Karpas-422 (cell line): ENCODE results near the gene CENPP. TPM values are rescaled to one million over a fixed set of nuclear protein-coding genes. Genes with fewer than 3 reads are reported as not detected.

Source experiments
- DNase-seq: peaks from one replicate; pipeline ENCODE4 v3.0.0-alpha.2; 2015
- H2AFZ ChIP-seq: fragments of 200-600 bp; sonication (generic); 2 replicates; pipeline ENCODE4 v1.6.1; 2014; ENCODE audit warnings: antibody characterized with exemption, low read length, mixed read lengths
- H3K27ac ChIP-seq: fragments of 200-600 bp; sonication (generic); 2 replicates; pipeline ENCODE4 v1.5.1; 2014; ENCODE audit warnings: mild to moderate bottlenecking, low read length, moderate library complexity
- H3K27me3 ChIP-seq: fragments of 200-600 bp; sonication (generic); 2 replicates; pipeline ENCODE4 v1.6.1; 2014; ENCODE audit warnings: low read length, mixed read lengths
- H3K36me3 ChIP-seq: fragments of 200-600 bp; sonication (generic); 2 replicates; pipeline ENCODE4 v1.6.1; 2014; ENCODE audit warnings: low read length, mixed read lengths; ENCODE audit not compliant: insufficient read depth
- H3K4me1 ChIP-seq: fragments of 200-600 bp; sonication (generic); 2 replicates; pipeline ENCODE4 v1.6.1; 2014; ENCODE audit warnings: mild to moderate bottlenecking, low read length, mixed read lengths
- H3K4me2 ChIP-seq: fragments of 200-600 bp; sonication (generic); 2 replicates; pipeline ENCODE4 v1.6.1; 2014; ENCODE audit warnings: low read length, low read depth, mild to moderate bottlenecking; ENCODE audit not compliant: poor library complexity, severe bottlenecking
- H3K4me3 ChIP-seq: fragments of 200-600 bp; sonication (generic); 2 replicates; pipeline ENCODE4 v1.5.1; 2014; ENCODE audit warnings: mild to moderate bottlenecking, antibody characterized with exemption, low read length, mixed read lengths
- H3K79me2 ChIP-seq: fragments of 200-600 bp; sonication (generic); 2 replicates; pipeline ENCODE4 v1.6.1; 2014; ENCODE audit warnings: mild to moderate bottlenecking, low read length, mixed read lengths
- H3K9ac ChIP-seq: fragments of 200-600 bp; sonication (generic); 2 replicates; pipeline ENCODE4 v1.6.0; 2014; ENCODE audit warnings: low read length
- H3K9me2 ChIP-seq: fragments of 200-600 bp; sonication (generic), shearing (Covaris generic); replicated peaks from 2 replicates; pipeline ENCODE4 v1.6.0; 2014; ENCODE audit warnings: mild to moderate bottlenecking, low read length, moderate library complexity; ENCODE audit not compliant: insufficient read depth
- H3K9me3 ChIP-seq: fragments of 300-700, 200-600 bp; sonication (generic); 2 replicates; pipeline ENCODE4 v1.6.1; 2014; ENCODE audit warnings: low read length, mixed read lengths
- H4K20me1 ChIP-seq: fragments of 200-600 bp; sonication (generic); 2 replicates; pipeline ENCODE4 v1.6.1; 2014; ENCODE audit warnings: mild to moderate bottlenecking, antibody characterized with exemption, low read length, low read depth; ENCODE audit not compliant: insufficient read depth
- total RNA-seq: library from RNA; depleted of rRNA; stranded (reverse); fragments of >200 nt; shearing (Covaris generic); gene quantifications from 2 replicates; pipeline ENCODE4 v1.2.3, GENCODE V29; 2014; ENCODE audit warnings: low replicate concordance

CENPP gene
- total RNA-seq, 1 experiment from 2014 or later: 12.6 TPM

- no peaks in the 10 kb centered on the region for H4K20me1 ChIP-seq
- H3K79me2 ChIP-seq: peaks cover 4% of the 10 kb centered on the region; the same call in 1 of the 2 replicates
- H3K27ac ChIP-seq: no peak overlapping the region
- H3K9me2 ChIP-seq: no peaks in the 10 kb centered on the region
- no peaks in the 10 kb centered on the region for H3K4me1 ChIP-seq
- no peaks in the 10 kb centered on the region for H3K9me3 ChIP-seq
- H3K9ac ChIP-seq: no peak overlapping the region
- no peak overlapping the region for H3K4me2 ChIP-seq
- no peaks in the 10 kb centered on the region for H3K36me3 ChIP-seq
- DNase-seq: no peak
- no peak overlapping the region for H2AFZ ChIP-seq
- no peak overlapping the region for H3K4me3 ChIP-seq
- no peaks in the 10 kb centered on the region for H3K27me3 ChIP-seq
Observed at GRCh38 chr9:92468206-92468605, 142.5 kb downstream of the CENPP start.

- no peaks in the 10 kb centered on the region for H3K36me3 ChIP-seq
- no peaks in the 10 kb centered on the region for H4K20me1 ChIP-seq
- no peak overlapping the region for H3K4me2 ChIP-seq
Observed at GRCh38 chr9:92474587-92474986, 148.8 kb downstream of the CENPP start.

GRCh38 chr9:92476962-92477361 lies 151.2 kb downstream of the CENPP start:
- H3K27ac ChIP-seq: no peak overlapping the region
- H3K9me2 ChIP-seq: no peaks in the 10 kb centered on the region
- no peaks in the 10 kb centered on the region for H3K9me3 ChIP-seq
- no peaks in the 10 kb centered on the region for H3K36me3 ChIP-seq
- no peak for DNase-seq
- H3K9ac ChIP-seq: no peak overlapping the region
- H3K4me3 ChIP-seq: no peak overlapping the region
- H3K4me2 ChIP-seq: no peak overlapping the region
- H3K79me2 ChIP-seq: peaks cover 4% of the 10 kb centered on the region; the same call in 1 of the 2 replicates
- peaks cover 6% of the 10 kb centered on the region; the same call in 1 of the 2 replicates for H3K4me1 ChIP-seq
- no peak overlapping the region for H2AFZ ChIP-seq
- H3K27me3 ChIP-seq: no peaks in the 10 kb centered on the region
- H4K20me1 ChIP-seq: no peaks in the 10 kb centered on the region

More at GRCh38 chr9:92474587-92474986, 148.8 kb downstream of the CENPP start:
- H3K4me1 ChIP-seq: no peaks in the 10 kb centered on the region
- H3K79me2 ChIP-seq: peaks cover 4% of the 10 kb centered on the region; the same call in 1 of the 2 replicates
- H3K9me2 ChIP-seq: no peaks in the 10 kb centered on the region
- no peak overlapping the region for H3K27ac ChIP-seq
- no peak overlapping the region for H2AFZ ChIP-seq
- H3K9ac ChIP-seq: no peak overlapping the region
- H3K4me3 ChIP-seq: no peak overlapping the region
- no peak for DNase-seq
- H3K9me3 ChIP-seq: no peaks in the 10 kb centered on the region
- no peaks in the 10 kb centered on the region for H3K27me3 ChIP-seq

GRCh38 chr9:92478783-92479182 lies 153.0 kb downstream of the CENPP start:
- no peak overlapping the region for H3K9ac ChIP-seq
- no peak overlapping the region for H2AFZ ChIP-seq
- H3K79me2 ChIP-seq: peaks cover 7% of the 10 kb centered on the region; the same call in 1 of the 2 replicates
- H3K4me3 ChIP-seq: no peak overlapping the region
- H3K4me2 ChIP-seq: no peak overlapping the region
- DNase-seq: no peak
- H4K20me1 ChIP-seq: no peaks in the 10 kb centered on the region
- H3K36me3 ChIP-seq: no peaks in the 10 kb centered on the region
- no peaks in the 10 kb centered on the region for H3K27me3 ChIP-seq
- H3K9me2 ChIP-seq: no peaks in the 10 kb centered on the region
- H3K4me1 ChIP-seq: peaks cover 6% of the 10 kb centered on the region; the same call in 1 of the 2 replicates
- H3K9me3 ChIP-seq: no peaks in the 10 kb centered on the region
- H3K27ac ChIP-seq: no peak overlapping the region

- Histone ChIP-seq H3K27me3 (no peaks in the 10 kb centered on the region), H3K9ac (no peak overlapping the region), H4K20me1 (no peaks in the 10 kb centered on the region), H3K9me2 (no peaks in the 10 kb centered on the region), H2AFZ (no peak overlapping the region), H3K9me3 (no peaks in the 10 kb centered on the region), H3K4me2 (no peak overlapping the region), H3K4me1 (peaks cover 6% of the 10 kb centered on the region; the same call in 1 of the 2 replicates), H3K36me3 (no peaks in the 10 kb centered on the region), H3K79me2 (peaks cover 7% of the 10 kb centered on the region; the same call in 1 of the 2 replicates), H3K4me3 (no peak overlapping the region), H3K27ac (no peak overlapping the region)
- DNase-seq: no peak
Observed at GRCh38 chr9:92479346-92479745, 153.6 kb downstream of the CENPP start.

GRCh38 chr9:92480291-92480771 lies 154.6 kb downstream of the CENPP start:
- DNase-seq: no peak
- Histone ChIP-seq H4K20me1 (no peaks in the 10 kb centered on the region), H3K4me3 (no peak overlapping the region), H3K9ac (no peak overlapping the region), H3K9me3 (no peaks in the 10 kb centered on the region), H3K4me1 (peaks cover 6% of the 10 kb centered on the region; the same call in 1 of the 2 replicates), H3K9me2 (no peaks in the 10 kb centered on the region), H3K79me2 (peaks cover 7% of the 10 kb centered on the region; the same call in 1 of the 2 replicates), H3K27ac (no peak overlapping the region), H3K27me3 (no peaks in the 10 kb centered on the region), H3K36me3 (no peaks in the 10 kb centered on the region), H2AFZ (no peak overlapping the region), H3K4me2 (no peak overlapping the region)

GRCh38 chr9:92480986-92481633 lies 155.4 kb downstream of the CENPP start:
- Histone ChIP-seq H3K4me1 (peaks cover 6% of the 10 kb centered on the region; the same call in 1 of the 2 replicates), H3K4me3 (no peak overlapping the region), H3K27ac (no peak overlapping the region), H3K9me2 (no peaks in the 10 kb centered on the region), H3K36me3 (no peaks in the 10 kb centered on the region), H3K79me2 (peaks cover 7% of the 10 kb centered on the region; the same call in 1 of the 2 replicates), H3K27me3 (no peaks in the 10 kb centered on the region), H3K9me3 (no peaks in the 10 kb centered on the region), H4K20me1 (no peaks in the 10 kb centered on the region), H3K9ac (no peak overlapping the region), H2AFZ (no peak overlapping the region), H3K4me2 (no peak overlapping the region)
- no peak for DNase-seq

GRCh38 chr9:92482329-92482728 lies 156.6 kb downstream of the CENPP start, which contains the start of gene ASPN:
ASPN (minus strand) TSS chr9:92482506.
- peaks cover 6% of the 10 kb centered on the region; the same call in 1 of the 2 replicates for H3K4me1 ChIP-seq
- no peaks in the 10 kb centered on the region for H3K36me3 ChIP-seq
- H3K4me2 ChIP-seq: no peak within 1 kb of the TSS
- H4K20me1 ChIP-seq: no peaks in the 10 kb centered on the region
- H3K9me2 ChIP-seq: no peaks in the 10 kb centered on the region
- H3K9me3 ChIP-seq: no peaks in the 10 kb centered on the region
- no peak within 1 kb of the TSS for H2AFZ ChIP-seq
- H3K79me2 ChIP-seq: peaks cover 7% of the 10 kb centered on the region; the same call in 1 of the 2 replicates
- no peaks in the 10 kb centered on the region for H3K27me3 ChIP-seq
- no peak for DNase-seq
- no peak within 1 kb of the TSS for H3K9ac ChIP-seq
- no peak within 1 kb of the TSS for H3K4me3 ChIP-seq
- no peak within 1 kb of the TSS for H3K27ac ChIP-seq
